Adipose tissue (tissue), 3 donors: ENCODE results near the gene CACNA2D1. TPM values are rescaled to one million over a fixed set of nuclear protein-coding genes. Genes with fewer than 3 reads are reported as not detected.
"Not testable (repeated sequence)": the region's sequence is repeated elsewhere in the genome, so short reads cannot be mapped to it uniquely, and the experiment has no call there.

ENCODE experiments used
- H3K27ac ChIP-seq: one replicate; pipeline ENCODE4 v1.5.1; 2013; ENCODE audit warnings: low read depth, low read length
- WGBS, 3 donors: extraction: QIAGEN DNeasy Blood & Tissue Kit; methylation state at CpG; one replicate each; pipeline ENCODE4 v1.1.7; 2013; 5-methylcytosine and 5-hydroxymethylcytosine counted together
- polyA plus RNA-seq, 3 donors: library from polyadenylated mRNA; stranded (reverse); fragments of 200-250 nt; gene quantifications; one replicate each; pipeline ENCODE4 v1.2.3, GENCODE V29; 2013
- donor health status: healthy with polysubstance abuse.
- donor health status: Bipolar disorder and iron deficiency.
- donor health status: healthy.

The CACNA2D1 gene
- polyA plus RNA-seq, 3 donors = 0.86 to 9.2 (median 5.1) TPM

GRCh38 chr7:82405301-82405700 is 38.3 kb downstream of the CACNA2D1 start:
- H3K27ac ChIP-seq = no peak overlapping the region
- 75 to 100% (median 94%) methylated on average over 1 of the region's 1 CpG for WGBS, 3 donors

GRCh38 chr7:82404652-82405051 is 38.9 kb downstream of the CACNA2D1 start:
- 72 to 87% (median 82%) methylated on average over 2 of the region's 2 CpGs for WGBS, 3 donors

GRCh38 chr7:82404094-82404493 is 39.5 kb downstream of the CACNA2D1 start:
- 77 to 84% (median 82%) methylated on average over 5 of the region's 5 CpGs for WGBS, 3 donors
- H3K27ac ChIP-seq = no peak overlapping the region

More at GRCh38 chr7:82404652-82405051, 38.9 kb downstream of the CACNA2D1 start:
- no peak overlapping the region for H3K27ac ChIP-seq

GRCh38 chr7:82397879-82398524 is 45.6 kb downstream of the CACNA2D1 start:
- 56 to 65% (median 58%) methylated on average over 1 of the region's 1 CpG for WGBS, 3 donors
- H3K27ac ChIP-seq = no peak overlapping the region

- 79 to 89% (median 88%) methylated on average over 1 of the region's 1 CpG for WGBS, 3 donors
- H3K27ac ChIP-seq = no peak overlapping the region
These were observed 47.2 kb downstream of the CACNA2D1 start for GRCh38 chr7:82396343-82396742.

GRCh38 chr7:82395147-82395546 is 48.4 kb downstream of the CACNA2D1 start:
- H3K27ac ChIP-seq = no peak overlapping the region
- WGBS, 3 donors = 84 to 95% (median 90%) methylated on average over 4 of the region's 4 CpGs

- H3K27ac ChIP-seq = no peak overlapping the region
- 63 to 89% (median 88%) methylated on average over 2 of the region's 2 CpGs for WGBS, 3 donors
These were observed 49.7 kb downstream of the CACNA2D1 start for GRCh38 chr7:82393840-82394220.

- 69 to 89% (median 84%) methylated on average over 4 of the region's 4 CpGs for WGBS, 3 donors
- no peak overlapping the region for H3K27ac ChIP-seq
These were observed 50.3 kb downstream of the CACNA2D1 start for GRCh38 chr7:82393076-82393839.

- H3K27ac ChIP-seq = no peak overlapping the region
These were observed 52.6 kb downstream of the CACNA2D1 start for GRCh38 chr7:82390936-82391335.

- 62 to 74% (median 64%) methylated on average over 3 of the region's 3 CpGs for WGBS, 3 donors
- no peak overlapping the region for H3K27ac ChIP-seq
These were observed 53.7 kb downstream of the CACNA2D1 start for GRCh38 chr7:82389876-82390275.

GRCh38 chr7:82388138-82388537 is 55.4 kb downstream of the CACNA2D1 start:
- H3K27ac ChIP-seq = no peak overlapping the region
- 47 to 59% (median 54%) methylated on average over 2 of the region's 2 CpGs for WGBS, 3 donors

GRCh38 chr7:82386571-82386970 is 57.0 kb downstream of the CACNA2D1 start:
- 94 to 98% (median 94%) methylated on average over 6 of the region's 6 CpGs for WGBS, 3 donors
- H3K27ac ChIP-seq = not testable (repeated sequence)

- WGBS, 3 donors = 57 to 82% (median 71%) methylated on average over 2 of the region's 2 CpGs
- no peak overlapping the region for H3K27ac ChIP-seq
These were observed 58.8 kb downstream of the CACNA2D1 start for GRCh38 chr7:82384779-82385178.

GRCh38 chr7:82384051-82384464 is 59.5 kb downstream of the CACNA2D1 start:
- WGBS, 3 donors = 82 to 91% (median 87%) methylated on average over 4 of the region's 4 CpGs
- no peak overlapping the region for H3K27ac ChIP-seq

GRCh38 chr7:82382276-82382675 is 61.3 kb downstream of the CACNA2D1 start:
- 55 to 100% (median 92%) methylated on average over 2 of the region's 2 CpGs for WGBS, 3 donors
- no peak overlapping the region for H3K27ac ChIP-seq

- whole genome bisulfite sequencing, 3 donors = 67 to 78% (median 73%) methylated on average over 2 of the region's 2 CpGs
- H3K27ac ChIP-seq = no peak overlapping the region
These were observed 66.8 kb downstream of the CACNA2D1 start for GRCh38 chr7:82376739-82377138.

- H3K27ac ChIP-seq = no peak overlapping the region
- WGBS, 3 donors = 38 to 66% (median 61%) methylated on average over 3 of the region's 3 CpGs
These were observed 67.9 kb downstream of the CACNA2D1 start for GRCh38 chr7:82375713-82376112.

- 89 to 96% (median 93%) methylated on average over 1 of the region's 1 CpG for WGBS, 3 donors
- no peak overlapping the region for H3K27ac ChIP-seq
These were observed 68.4 kb downstream of the CACNA2D1 start for GRCh38 chr7:82375129-82375528.

GRCh38 chr7:82373926-82374635 is 69.5 kb downstream of the CACNA2D1 start:
- 42 to 79% (median 74%) methylated on average over 7 of the region's 7 CpGs for WGBS, 3 donors
- no peak overlapping the region for H3K27ac ChIP-seq
